Measurements from ENCODE around the gene ANK2. TPM values are rescaled to one million over a fixed set of nuclear protein-coding genes. Genes with fewer than 3 reads are reported as not detected.

ANK2 gene
- total RNA-seq, 2 experiments from 2014 or later, result 1.7 to 3.2 TPM

DNA sequence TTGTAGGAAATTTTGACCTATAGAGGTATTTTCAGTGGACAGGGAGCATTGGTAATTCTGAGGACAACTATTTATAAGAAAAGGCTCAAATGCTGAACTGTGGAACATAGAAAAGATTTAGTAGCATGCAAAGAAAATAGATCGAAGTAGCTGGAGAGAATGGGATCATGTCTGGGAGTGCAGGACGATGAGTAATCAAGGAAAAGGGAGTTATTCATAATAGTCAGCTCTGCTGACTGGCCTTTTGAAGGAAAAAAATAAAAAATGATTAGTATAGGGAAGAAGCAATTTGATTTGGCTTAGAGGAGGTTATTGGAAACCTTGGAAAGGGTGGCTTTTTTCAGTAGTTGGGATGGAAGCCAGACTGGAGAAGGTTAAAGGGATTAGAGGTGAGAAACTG is 22.9 kb upstream of the ANK2 start:
- ATAC-seq (no peak), DNase-seq (no peak)
- TF ChIP-seq, protein P1, sequence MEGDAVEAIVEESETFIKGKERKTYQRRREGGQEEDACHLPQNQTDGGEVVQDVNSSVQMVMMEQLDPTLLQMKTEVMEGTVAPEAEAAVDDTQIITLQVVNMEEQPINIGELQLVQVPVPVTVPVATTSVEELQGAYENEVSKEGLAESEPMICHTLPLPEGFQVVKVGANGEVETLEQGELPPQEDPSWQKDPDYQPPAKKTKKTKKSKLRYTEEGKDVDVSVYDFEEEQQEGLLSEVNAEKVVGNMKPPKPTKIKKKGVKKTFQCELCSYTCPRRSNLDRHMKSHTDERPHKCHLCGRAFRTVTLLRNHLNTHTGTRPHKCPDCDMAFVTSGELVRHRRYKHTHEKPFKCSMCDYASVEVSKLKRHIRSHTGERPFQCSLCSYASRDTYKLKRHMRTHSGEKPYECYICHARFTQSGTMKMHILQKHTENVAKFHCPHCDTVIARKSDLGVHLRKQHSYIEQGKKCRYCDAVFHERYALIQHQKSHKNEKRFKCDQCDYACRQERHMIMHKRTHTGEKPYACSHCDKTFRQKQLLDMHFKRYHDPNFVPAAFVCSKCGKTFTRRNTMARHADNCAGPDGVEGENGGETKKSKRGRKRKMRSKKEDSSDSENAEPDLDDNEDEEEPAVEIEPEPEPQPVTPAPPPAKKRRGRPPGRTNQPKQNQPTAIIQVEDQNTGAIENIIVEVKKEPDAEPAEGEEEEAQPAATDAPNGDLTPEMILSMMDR (IDR thresholded peaks at IDR 0.05), result no peak
- H3K9me3 Mint-ChIP-seq, result no peaks in the 10 kb centered on the region
- intact Hi-C loops (cut with micrococcal nuclease), result no loop called here
- no peak overlapping the region for H3K27ac Mint-ChIP-seq
- ChIA-PET CTCF (no interaction called here), POLR2A (no interaction called here)
- no peaks in the 10 kb centered on the region for H3K4me1 Mint-ChIP-seq (ENCODE audit: low read depth)
- H3K27me3 Mint-ChIP-seq, result peaks cover 5% of the 10 kb centered on the region
- no peak overlapping the region for H3K4me3 Mint-ChIP-seq
- no peaks in the 10 kb centered on the region for H3K36me3 Mint-ChIP-seq (ENCODE audit: low read depth)

DNA sequence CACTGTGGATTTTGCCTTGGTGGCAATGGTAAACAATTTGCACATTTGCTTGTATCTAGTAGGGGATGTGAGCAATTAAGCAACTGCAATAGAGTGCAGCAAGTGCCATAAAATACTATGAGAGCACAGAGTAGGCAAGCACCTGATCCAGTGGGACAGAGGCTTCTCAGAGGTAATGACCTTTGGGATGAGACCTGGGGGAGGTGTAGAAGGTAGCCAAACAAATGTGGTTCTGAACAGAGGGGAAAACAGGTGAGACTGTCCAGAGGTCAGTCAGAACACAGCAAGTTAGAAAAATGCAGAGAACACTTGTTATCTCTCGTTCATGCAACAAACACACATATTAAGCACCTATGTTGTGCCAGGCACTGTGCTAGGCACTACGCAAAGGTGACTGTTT is 21.4 kb upstream of the ANK2 start:
- Mint-ChIP-seq H3K4me1 (ENCODE audit: low read depth) (no peaks in the 10 kb centered on the region), H3K4me3 (no peak overlapping the region), H3K27me3 (peaks cover 4% of the 10 kb centered on the region), H3K36me3 (ENCODE audit: low read depth) (no peaks in the 10 kb centered on the region), H3K9me3 (no peaks in the 10 kb centered on the region), H3K27ac (no peak overlapping the region)
- POLR2A ChIA-PET, result no interaction called here
- intact Hi-C loops (cut with micrococcal nuclease), result no loop called here
- ATAC-seq, result no peak
- TF ChIP-seq, protein P1 (IDR thresholded peaks at IDR 0.05), result no peak
- CTCF ChIA-PET, result no interaction called here
- no peak for DNase-seq

DNA sequence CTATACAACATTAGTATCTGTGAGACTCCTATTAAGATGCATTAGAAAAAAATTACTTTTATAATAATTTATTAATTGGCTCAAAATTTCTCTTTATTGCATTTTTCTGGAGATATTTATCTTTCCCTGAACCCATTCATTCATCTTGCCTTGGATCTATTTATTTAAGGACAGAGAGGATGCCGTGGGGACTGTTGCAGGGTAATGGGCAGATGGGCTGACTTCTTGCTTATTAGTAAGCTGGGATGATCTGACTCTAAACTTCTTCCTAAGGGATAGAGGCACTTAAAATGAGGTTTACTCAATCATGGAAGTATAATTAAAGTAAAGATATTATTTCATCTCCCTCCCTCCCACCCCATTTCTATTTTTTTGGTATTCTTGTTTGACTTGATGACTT is 18.2 kb upstream of the ANK2 start:
- no peak for DNase-seq
- no peak for ATAC-seq
- no peaks in the 10 kb centered on the region for H3K4me1 Mint-ChIP-seq (ENCODE audit: low read depth)
- H3K4me3 Mint-ChIP-seq, result no peak overlapping the region
- no peak overlapping the region for H3K27ac Mint-ChIP-seq
- H3K27me3 Mint-ChIP-seq, result peaks cover 1% of the 10 kb centered on the region
- intact Hi-C loops (cut with micrococcal nuclease), result no loop called here
- ChIA-PET CTCF (no interaction called here), POLR2A (no interaction called here)
- no peaks in the 10 kb centered on the region for H3K9me3 Mint-ChIP-seq
- TF ChIP-seq, protein P1 (IDR thresholded peaks at IDR 0.05), result no peak
- H3K36me3 Mint-ChIP-seq (ENCODE audit: low read depth), result no peaks in the 10 kb centered on the region

DNA sequence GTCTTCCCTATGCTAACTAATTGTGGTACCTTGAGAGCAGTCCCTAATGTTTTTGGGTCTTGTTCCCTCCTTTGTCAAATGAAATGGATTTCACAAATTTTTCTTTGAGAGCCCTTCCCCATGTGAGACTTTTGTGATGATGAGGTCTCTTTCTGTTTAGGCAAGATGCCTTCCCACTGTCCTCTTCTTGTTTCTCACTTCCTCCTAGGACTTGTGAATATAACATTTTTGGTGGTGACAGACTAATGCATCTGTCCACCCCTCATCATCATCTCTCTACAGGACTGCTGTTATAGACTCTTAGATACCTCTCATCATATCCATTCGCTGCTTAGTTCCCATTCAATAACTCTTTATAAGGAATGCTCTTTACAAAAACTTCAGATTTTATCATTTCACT is 8.7 kb upstream of the ANK2 start:
- Mint-ChIP-seq H3K27ac (no peak overlapping the region), H3K36me3 (ENCODE audit: low read depth) (no peaks in the 10 kb centered on the region), H3K4me1 (ENCODE audit: low read depth) (no peaks in the 10 kb centered on the region), H3K9me3 (no peaks in the 10 kb centered on the region), H3K27me3 (no peaks in the 10 kb centered on the region), H3K4me3 (no peak overlapping the region)
- no peak for DNase-seq
- intact Hi-C loops (cut with micrococcal nuclease), result no loop called here
- ATAC-seq, result no peak
- ChIA-PET CTCF (no interaction called here), POLR2A (no interaction called here)
- TF ChIP-seq, protein P1 (IDR thresholded peaks at IDR 0.05), result no peak

DNA sequence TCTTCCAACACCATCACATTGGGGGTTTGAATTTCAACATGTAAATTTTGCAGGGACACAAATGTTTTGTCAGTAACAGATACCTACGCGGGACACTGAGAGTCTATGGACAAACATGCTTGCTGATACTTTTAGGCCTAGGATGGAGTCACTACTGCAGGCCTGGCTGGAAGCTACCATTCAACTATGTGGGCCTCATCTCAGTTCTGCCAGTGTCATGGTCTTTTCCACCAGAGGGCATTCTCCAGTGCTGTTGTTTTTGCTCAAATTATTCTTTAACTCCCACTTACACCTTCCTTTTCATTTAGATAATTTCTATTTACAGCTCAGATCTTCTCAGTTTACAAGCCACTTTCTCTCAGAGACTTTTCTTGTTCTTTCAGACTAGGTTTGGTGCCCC is 7.0 kb upstream of the ANK2 start:
- H3K36me3 Mint-ChIP-seq (ENCODE audit: low read depth), result no peaks in the 10 kb centered on the region
- H3K4me1 Mint-ChIP-seq (ENCODE audit: low read depth), result no peaks in the 10 kb centered on the region
- ChIA-PET POLR2A (no interaction called here), CTCF (no interaction called here)
- no peaks in the 10 kb centered on the region for H3K27me3 Mint-ChIP-seq
- TF ChIP-seq, protein P1 (IDR thresholded peaks at IDR 0.05), result no peak
- H3K9me3 Mint-ChIP-seq, result no peaks in the 10 kb centered on the region
- DNase-seq (no peak), ATAC-seq (no peak)
- H3K27ac Mint-ChIP-seq, result no peak overlapping the region
- intact Hi-C loops (cut with micrococcal nuclease), result no loop called here
- no peak overlapping the region for H3K4me3 Mint-ChIP-seq

Measured in activated CD8-positive, alpha-beta T cell treated with anti-CD3 and anti-CD28 coated beads for 36 hours (primary cell).